ENCODE results near the gene TRIP4.

The TRIP4 gene

GRCh38 chr15:64452988-64453688 is 65.5 kb downstream of the TRIP4 start:
- DNase-seq = no peak

GRCh38 chr15:64453689-64454037 is 66.0 kb downstream of the TRIP4 start:
- no peak for DNase-seq

- DNase-seq = no peak
These were observed 66.6 kb downstream of the TRIP4 start for GRCh38 chr15:64454282-64454681.

GRCh38 chr15:64455961-64456371 is 68.3 kb downstream of the TRIP4 start:
- DNase-seq = no peak

- DNase-seq = no peak
These were observed 69.0 kb downstream of the TRIP4 start for GRCh38 chr15:64456634-64457108.

- DNase-seq = no peak
These were observed 71.6 kb downstream of the TRIP4 start for GRCh38 chr15:64459066-64459781.

GRCh38 chr15:64460206-64460723 is 72.6 kb downstream of the TRIP4 start, which contains the start of gene ZNF609:
Gene ZNF609 (plus strand): TSS chr15:64460578. CDS start chr15:64499420, 38,842 bp downstream.
- DNase-seq = peak; percentile 84

- peak; percentile 15 for DNase-seq
These were observed 73.4 kb downstream of the TRIP4 start for GRCh38 chr15:64460724-64461720.

GRCh38 chr15:64461721-64462162 is 74.1 kb downstream of the TRIP4 start:
- peak; percentile 6 for DNase-seq

- DNase-seq = no peak
These were observed 74.9 kb downstream of the TRIP4 start for GRCh38 chr15:64462492-64462891.

GRCh38 chr15:64464276-64465005 is 76.8 kb downstream of the TRIP4 start:
- DNase-seq = peak; percentile 12

- no peak for DNase-seq
These were observed 78.9 kb downstream of the TRIP4 start for GRCh38 chr15:64466408-64467141.

GRCh38 chr15:64472161-64472560 is 84.5 kb downstream of the TRIP4 start:
- no peak for DNase-seq

- DNase-seq = no peak
These were observed 87.2 kb downstream of the TRIP4 start for GRCh38 chr15:64474846-64475245.

GRCh38 chr15:64476550-64476949 is 88.9 kb downstream of the TRIP4 start:
- DNase-seq = no peak

GRCh38 chr15:64478863-64479262 is 91.2 kb downstream of the TRIP4 start:
- no peak for DNase-seq

- no peak for DNase-seq
These were observed 93.3 kb downstream of the TRIP4 start for GRCh38 chr15:64480891-64481290.

GRCh38 chr15:64483749-64484148 is 96.1 kb downstream of the TRIP4 start:
- no peak for DNase-seq

GRCh38 chr15:64485796-64486195 is 98.2 kb downstream of the TRIP4 start:
- no peak for DNase-seq

- no peak for DNase-seq
These were observed 103.1 kb downstream of the TRIP4 start for GRCh38 chr15:64490598-64491259.

- DNase-seq = no peak
These were observed 106.0 kb downstream of the TRIP4 start for GRCh38 chr15:64493641-64494040.

All from activated gamma-delta T cell treated with Interleukin-2 at 50 U/mL for 16 hours (primary cell).